NT2/D1 (cell line): ENCODE results near the gene FAM151B.
"Not testable (repeated sequence)": the region's sequence is repeated elsewhere in the genome, so short reads cannot be mapped to it uniquely, and the experiment has no call there.

ENCODE experiments used
- DNase-seq: peaks from one replicate; pipeline ENCODE4 v3.0.0-alpha.2; 2011; ENCODE audit warnings: low read depth, low spot score
- H3K27me3 ChIP-seq: 2 replicates; pipeline ENCODE4 v1.6.0; 2011; ENCODE audit warnings: mild to moderate bottlenecking; ENCODE audit not compliant: insufficient read length, insufficient read depth
- H3K36me3 ChIP-seq: 2 replicates; pipeline ENCODE4 v1.6.1; 2011; ENCODE audit warnings: mild to moderate bottlenecking, low read length, mixed read lengths; ENCODE audit not compliant: insufficient read depth, insufficient read length
- H3K4me1 ChIP-seq: 2 replicates; pipeline ENCODE4 v1.5.1; 2011; ENCODE audit not compliant: insufficient read depth, insufficient read length
- H3K4me3 ChIP-seq: 2 replicates; pipeline ENCODE4 v1.5.1; 2011; ENCODE audit warnings: low read depth; ENCODE audit not compliant: insufficient read length
- H3K9ac ChIP-seq: 2 replicates; pipeline ENCODE4 v1.6.0; 2011; ENCODE audit warnings: low read depth; ENCODE audit not compliant: insufficient read length
- H3K9me3 ChIP-seq: 2 replicates; pipeline ENCODE4 v1.5.1; 2011; ENCODE audit warnings: mild to moderate bottlenecking, low read length; ENCODE audit not compliant: insufficient read depth
- SUZ12 ChIP-seq: IDR thresholded peaks from 2 replicates; pipeline ENCODE4 v1.6.1; 2011; ENCODE audit not compliant: insufficient read length, insufficient read depth; ENCODE audit errors: extremely low read depth
- YY1 ChIP-seq: IDR thresholded peaks from 2 replicates; pipeline ENCODE4 v1.6.1; 2011; ENCODE audit not compliant: insufficient read length, insufficient read depth
- ZNF274 ChIP-seq: IDR thresholded peaks from 2 replicates; pipeline ENCODE4 v1.6.1; 2011; ENCODE audit warnings: mild to moderate bottlenecking, low read depth, low read length

Gene FAM151B

DNA sequence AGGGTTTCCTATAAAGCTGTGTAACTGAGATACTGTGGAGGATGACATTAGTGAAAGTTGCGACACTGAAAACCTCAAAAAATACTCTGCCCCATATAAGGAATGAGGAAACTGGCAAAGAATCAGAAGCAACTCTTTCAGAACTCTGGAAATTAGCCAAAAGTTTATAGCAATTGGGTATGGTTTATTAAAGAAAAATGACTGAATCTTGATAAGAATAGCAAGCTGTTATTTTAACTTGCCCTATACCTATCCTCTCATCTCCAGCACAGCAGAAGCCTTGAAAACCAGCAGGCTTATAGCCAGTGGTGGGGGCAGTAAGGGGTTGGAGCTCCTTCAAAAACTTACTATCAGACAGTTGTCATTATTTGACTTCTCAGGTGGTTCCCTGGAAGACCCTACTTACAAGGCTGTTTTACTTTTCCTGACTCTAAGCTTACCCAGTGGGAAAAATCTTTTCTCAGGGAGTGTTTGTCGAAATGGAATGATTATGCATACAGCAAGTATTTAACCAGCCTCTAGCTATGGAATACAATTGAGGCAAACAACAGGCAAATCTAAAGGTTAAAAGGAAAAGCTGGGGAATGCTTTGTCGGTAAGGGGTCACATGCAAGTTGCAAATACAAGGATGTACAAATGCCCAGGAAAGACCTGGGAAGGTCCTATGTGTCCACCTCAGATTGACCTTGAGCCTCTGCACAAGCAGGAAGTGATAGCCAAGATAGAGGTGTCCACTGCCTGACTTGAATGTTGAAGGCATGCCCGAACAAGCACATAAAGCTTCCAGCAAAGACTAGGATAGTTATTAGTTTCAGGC lies 21.0 kb upstream of the FAM151B start:
- Histone ChIP-seq H3K27me3 (no peaks in the 10 kb centered on the region), H3K9ac (no peak overlapping the region), H3K36me3 (peaks cover 13% of the 10 kb centered on the region), H3K4me3 (no peak overlapping the region), H3K4me1 (no peaks in the 10 kb centered on the region), H3K9me3 (peaks cover 25% of the 10 kb centered on the region; the same call in 1 of the 2 replicates)
- TF ChIP-seq YY1 (no peak), SUZ12 (no peak), ZNF274 (no peak)
- no peak for DNase-seq

DNA sequence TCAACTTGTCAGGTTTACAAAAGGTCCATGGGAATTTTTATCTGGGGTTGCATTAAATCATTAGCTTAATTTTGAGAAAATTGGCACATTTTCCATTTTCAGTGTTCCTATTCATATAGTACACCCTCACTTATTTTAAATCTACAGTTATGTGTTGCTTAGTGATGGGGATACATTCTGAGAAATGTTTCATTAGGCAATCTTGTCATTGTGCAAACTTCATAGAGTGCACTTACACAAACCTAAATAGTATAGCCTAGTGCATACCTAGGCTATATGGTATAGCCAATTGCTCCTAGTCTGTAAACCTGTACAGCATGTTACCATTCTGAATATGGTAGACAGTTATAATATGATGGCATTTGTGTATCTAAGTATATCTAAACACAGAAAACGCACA lies 19.8 kb upstream of the FAM151B start:
- Histone ChIP-seq H3K4me1 (no peaks in the 10 kb centered on the region), H3K9me3 (peaks cover 13% of the 10 kb centered on the region; the same call in 1 of the 2 replicates), H3K4me3 (no peak overlapping the region), H3K9ac (no peak overlapping the region), H3K27me3 (no peaks in the 10 kb centered on the region), H3K36me3 (peaks cover 13% of the 10 kb centered on the region)
- no peak for DNase-seq
- no peak for TF ChIP-seq ZNF274
- no peak for TF ChIP-seq SUZ12
- no peak for TF ChIP-seq YY1

- peaks cover 26% of the 10 kb centered on the region for H3K36me3 ChIP-seq
These were observed 17.3 kb upstream of the FAM151B start for GRCh38 chr5:80470631-80471030.

GRCh38 chr5:80474929-80475328 lies 13.0 kb upstream of the FAM151B start:
- DNase-seq, result no peak
- no peaks in the 10 kb centered on the region for H3K4me1 ChIP-seq
- no peaks in the 10 kb centered on the region for H3K27me3 ChIP-seq
- H3K4me3 ChIP-seq, result no peak overlapping the region
- H3K9ac ChIP-seq, result no peak overlapping the region
- TF ChIP-seq SUZ12 (no peak), YY1 (no peak), ZNF274 (no peak)
- peaks cover 29% of the 10 kb centered on the region for H3K36me3 ChIP-seq
- peaks cover 3% of the 10 kb centered on the region; the same call in 1 of the 2 replicates for H3K9me3 ChIP-seq

More at GRCh38 chr5:80470631-80471030, 17.3 kb upstream of the FAM151B start:
- not testable (repeated sequence) for H3K27me3 ChIP-seq, H3K4me3 ChIP-seq, H3K4me1 ChIP-seq, DNase-seq, H3K9me3 ChIP-seq, H3K9ac ChIP-seq

GRCh38 chr5:80479713-80480112 lies 8.2 kb upstream of the FAM151B start:
- TF ChIP-seq ZNF274 (no peak), SUZ12 (no peak), YY1 (no peak)
- Histone ChIP-seq H3K4me1 (no peaks in the 10 kb centered on the region), H3K36me3 (peaks cover 32% of the 10 kb centered on the region), H3K4me3 (no peak overlapping the region), H3K9ac (no peak overlapping the region), H3K27me3 (no peaks in the 10 kb centered on the region), H3K9me3 (peaks cover 8% of the 10 kb centered on the region; the same call in 1 of the 2 replicates)
- DNase-seq, result no peak

- H3K27me3 ChIP-seq, result no peaks in the 10 kb centered on the region
- H3K4me3 ChIP-seq, result no peak overlapping the region
- H3K9ac ChIP-seq, result no peak overlapping the region
- no peak for DNase-seq
- H3K9me3 ChIP-seq, result peaks cover 8% of the 10 kb centered on the region; the same call in 1 of the 2 replicates
- peaks cover 29% of the 10 kb centered on the region for H3K36me3 ChIP-seq
- no peak for TF ChIP-seq ZNF274
- no peak for TF ChIP-seq SUZ12
- TF ChIP-seq YY1, result no peak
- H3K4me1 ChIP-seq, result no peaks in the 10 kb centered on the region
These were observed 7.5 kb upstream of the FAM151B start for GRCh38 chr5:80480354-80480753.

DNA sequence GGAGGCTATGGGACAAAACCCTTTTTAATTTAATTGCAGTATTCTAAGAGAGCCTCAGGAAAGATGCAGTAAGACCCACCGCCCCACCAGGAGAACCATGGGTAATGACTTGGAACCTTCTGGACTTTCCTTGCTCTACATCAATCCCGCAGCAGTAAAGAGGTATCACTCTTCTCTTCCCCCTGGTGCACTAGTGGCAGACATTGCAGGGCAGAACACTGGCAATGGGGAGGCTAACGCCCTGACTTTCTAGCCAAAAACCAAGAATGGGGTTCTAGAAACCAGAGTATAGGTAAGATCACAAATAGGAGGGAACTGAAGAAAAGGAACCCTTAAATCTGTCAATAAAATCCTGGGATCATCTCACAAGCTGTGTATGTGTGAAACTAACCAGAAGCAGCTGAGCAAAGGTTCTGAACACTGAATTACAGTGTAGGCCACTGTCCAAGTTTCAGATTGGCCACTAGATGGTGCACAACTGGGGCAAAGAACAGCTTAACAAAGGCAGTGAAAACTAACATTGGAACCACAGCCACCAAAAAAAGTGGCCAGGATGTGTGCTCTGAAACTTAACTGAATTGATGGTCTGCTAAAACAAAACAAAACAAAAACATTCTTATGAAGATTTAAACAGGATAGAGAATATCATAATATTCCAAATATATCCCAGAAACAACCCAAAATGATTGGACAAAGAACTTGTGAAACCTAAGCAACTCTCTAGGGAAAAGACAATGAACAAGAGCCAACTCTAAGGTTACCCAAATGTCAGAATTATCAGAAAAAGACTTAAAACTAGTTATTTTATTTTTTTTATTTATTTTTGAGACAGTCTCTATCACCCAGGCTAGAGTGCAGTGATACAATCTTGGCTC lies 6.6 kb upstream of the FAM151B start:
- no peak for TF ChIP-seq YY1
- no peak for TF ChIP-seq SUZ12
- TF ChIP-seq ZNF274, result no peak

More for the DNA sequence above, 6.6 kb upstream of the FAM151B start:
- no peak overlapping the region for H3K4me3 ChIP-seq
- peaks cover 8% of the 10 kb centered on the region; the same call in 1 of the 2 replicates for H3K9me3 ChIP-seq
- peaks cover 23% of the 10 kb centered on the region for H3K36me3 ChIP-seq
- H3K9ac ChIP-seq, result no peak overlapping the region
- H3K4me1 ChIP-seq, result no peaks in the 10 kb centered on the region
- H3K27me3 ChIP-seq, result no peaks in the 10 kb centered on the region
- no peak for DNase-seq
